Esophagus mucosa (tissue), 1 donor: ENCODE results near the gene ZFP42. TPM values are rescaled to one million over a fixed set of nuclear protein-coding genes. Genes with fewer than 3 reads are reported as not detected.
"Not testable (repeated sequence)": the region's sequence is repeated elsewhere in the genome, so short reads cannot be mapped to it uniquely, and the experiment has no call there.

Source experiments
- ATAC-seq: fragments of 200-7000 bp; cut with Tn5 transposase; one replicate; pipeline ENCODE4 v1.9.1; 2020
- total RNA-seq: library from RNA; stranded (reverse); gene quantifications from one replicate; pipeline ENCODE4 v1.2.4, GENCODE V29; 2023
- donor health status: DM: yes; HTN: yes; CAD: no.

ZFP42 gene
- total RNA-seq, 1 donor from 2014 or later: not detected

GRCh38 chr4:188021548-188022249, 26.1 kb downstream of the ZFP42 start:
- peak; percentile 93 for ATAC-seq

GRCh38 chr4:188023682-188024081, 28.1 kb downstream of the ZFP42 start:
- ATAC-seq: peak; percentile 78

- ATAC-seq: no peak
These were observed 29.9 kb downstream of the ZFP42 start for GRCh38 chr4:188025476-188025875.

- no peak for ATAC-seq
These were observed 33.5 kb downstream of the ZFP42 start for GRCh38 chr4:188029114-188029513.

- ATAC-seq: no peak
These were observed 34.8 kb downstream of the ZFP42 start for GRCh38 chr4:188030401-188030800.

- no peak for ATAC-seq
These were observed 36.2 kb downstream of the ZFP42 start for GRCh38 chr4:188031751-188032150.

GRCh38 chr4:188032170-188032569, 36.6 kb downstream of the ZFP42 start:
- ATAC-seq: no peak

- ATAC-seq: no peak
These were observed 37.0 kb downstream of the ZFP42 start for GRCh38 chr4:188032583-188032982.

GRCh38 chr4:188037003-188037713, 41.6 kb downstream of the ZFP42 start:
- no peak for ATAC-seq

GRCh38 chr4:188041721-188042120, 46.1 kb downstream of the ZFP42 start:
- ATAC-seq: no peak

- no peak for ATAC-seq
These were observed 46.6 kb downstream of the ZFP42 start for GRCh38 chr4:188042191-188042590.

- ATAC-seq: no peak
These were observed 47.6 kb downstream of the ZFP42 start for GRCh38 chr4:188043154-188043553.

- ATAC-seq: not testable (repeated sequence)
These were observed 49.9 kb downstream of the ZFP42 start for GRCh38 chr4:188045461-188045860.

- ATAC-seq: no peak
These were observed 51.1 kb downstream of the ZFP42 start for GRCh38 chr4:188046657-188047056.

- no peak for ATAC-seq
These were observed 57.7 kb downstream of the ZFP42 start for GRCh38 chr4:188053302-188053701.

Other genes with a start within 250 kb of the ZFP42 start
- gene TRIML2, start 113.8 kb downstream of the ZFP42 start, total RNA-seq: not detected
- not detected for gene TRIML1, start 143.7 kb downstream of the ZFP42 start, total RNA-seq